Transverse colon (tissue), 4 donors: Measurements from ENCODE around the gene CEP135.

Source experiments
- POLR2AphosphoS5 ChIP-seq, 3 donors: sonication (generic); formaldehyde crosslinking; IDR thresholded peaks; one replicate each; pipeline ENCODE4 v1.6.1; 2016; ENCODE audit warnings: antibody characterized with exemption in 3 of 3
- TF ChIP-seq, protein P1 (sequence below), 5 experiments: fragments of 200-600 bp in 3 of 5; fragments of 450-650 bp in 2 of 5; sonication (generic) in 3 of 5; IDR thresholded peaks; 1 replicate in 2 of 5; 2 replicates in 3 of 5; pipeline ENCODE4 v1.5.1; 2016 to 2017; ENCODE audit warnings: antibody characterized with exemption in 5 of 5, inconsistent platforms in 3 of 5, mild to moderate bottlenecking in 2 of 5, moderate library complexity in 1 of 5

DNA sequence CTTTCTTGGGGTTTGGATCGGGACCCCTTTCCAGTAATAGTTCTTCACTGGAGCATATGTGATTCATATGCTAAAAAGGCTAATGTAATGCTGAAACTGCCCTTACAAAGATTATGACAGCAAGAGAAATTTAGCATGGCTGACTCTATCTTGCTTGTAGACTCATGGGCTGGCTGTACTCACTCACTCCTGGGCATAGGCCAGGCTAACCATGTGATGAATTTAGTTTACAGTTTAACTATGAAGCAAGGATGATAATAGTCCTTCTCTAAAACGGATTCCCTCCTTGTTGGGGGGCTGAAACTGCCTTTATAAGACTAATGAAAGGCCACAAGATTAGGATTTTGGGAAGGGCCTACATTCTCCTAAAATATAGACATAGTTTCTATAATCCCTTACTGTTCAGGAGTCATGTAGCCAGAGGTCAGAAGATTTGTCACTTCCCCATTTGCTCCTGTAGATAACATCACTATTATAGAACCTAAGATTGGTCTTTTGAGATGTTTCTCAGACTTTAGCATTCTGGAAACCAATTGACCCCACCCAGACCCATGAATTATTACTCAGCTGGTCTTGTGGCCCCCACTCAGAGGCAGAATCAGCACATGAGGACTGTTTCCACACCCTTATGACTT lies 20.8 kb upstream of the CEP135 start:
- TF ChIP-seq, protein P1, sequence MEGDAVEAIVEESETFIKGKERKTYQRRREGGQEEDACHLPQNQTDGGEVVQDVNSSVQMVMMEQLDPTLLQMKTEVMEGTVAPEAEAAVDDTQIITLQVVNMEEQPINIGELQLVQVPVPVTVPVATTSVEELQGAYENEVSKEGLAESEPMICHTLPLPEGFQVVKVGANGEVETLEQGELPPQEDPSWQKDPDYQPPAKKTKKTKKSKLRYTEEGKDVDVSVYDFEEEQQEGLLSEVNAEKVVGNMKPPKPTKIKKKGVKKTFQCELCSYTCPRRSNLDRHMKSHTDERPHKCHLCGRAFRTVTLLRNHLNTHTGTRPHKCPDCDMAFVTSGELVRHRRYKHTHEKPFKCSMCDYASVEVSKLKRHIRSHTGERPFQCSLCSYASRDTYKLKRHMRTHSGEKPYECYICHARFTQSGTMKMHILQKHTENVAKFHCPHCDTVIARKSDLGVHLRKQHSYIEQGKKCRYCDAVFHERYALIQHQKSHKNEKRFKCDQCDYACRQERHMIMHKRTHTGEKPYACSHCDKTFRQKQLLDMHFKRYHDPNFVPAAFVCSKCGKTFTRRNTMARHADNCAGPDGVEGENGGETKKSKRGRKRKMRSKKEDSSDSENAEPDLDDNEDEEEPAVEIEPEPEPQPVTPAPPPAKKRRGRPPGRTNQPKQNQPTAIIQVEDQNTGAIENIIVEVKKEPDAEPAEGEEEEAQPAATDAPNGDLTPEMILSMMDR (IDR thresholded peaks at IDR 0.05), result no peak
- TF ChIP-seq POLR2AphosphoS5 (IDR thresholded peaks at IDR 0.05), result no peak
